Testis (tissue), 2 donors: ENCODE data around the gene CECR2.

Experiments used
- POLR2A ChIP-seq: fragments of 450-650 bp; IDR thresholded peaks from one replicate; pipeline ENCODE4 v1.6.1; 2017; ENCODE audit warnings: antibody characterized with exemption, mild to moderate bottlenecking, moderate library complexity
- TF ChIP-seq, protein P1 (sequence below), 3 experiments: fragments of 450-650 bp in 2 of 3; fragments of 200-600 bp in 1 of 3; sonication (generic) in 1 of 3; IDR thresholded peaks; one replicate each; pipeline ENCODE4 v1.5.1; 2016 to 2019; ENCODE audit warnings: antibody characterized with exemption in 3 of 3, mild to moderate bottlenecking in 2 of 3, moderate library complexity in 1 of 3

DNA sequence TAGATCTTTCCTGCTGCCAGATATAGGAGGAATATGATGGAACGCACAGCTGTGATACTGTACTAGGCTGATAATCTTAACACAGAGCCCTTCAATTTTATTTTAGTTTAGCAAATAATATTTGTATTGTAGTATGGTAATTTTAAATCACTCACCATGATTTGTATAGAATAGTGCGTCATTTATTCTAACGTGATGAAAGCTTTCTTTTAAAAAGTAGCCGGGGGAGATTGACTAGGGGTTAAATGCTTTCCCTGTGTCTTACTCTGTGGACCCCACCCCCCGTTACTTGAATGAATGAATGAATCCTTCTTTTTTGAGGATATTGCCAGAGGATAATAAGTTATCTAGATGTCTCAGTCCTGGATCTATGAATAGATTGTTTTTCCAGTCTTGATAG lies 72.1 kb downstream of the CECR2 start:
- TF ChIP-seq, protein P1, sequence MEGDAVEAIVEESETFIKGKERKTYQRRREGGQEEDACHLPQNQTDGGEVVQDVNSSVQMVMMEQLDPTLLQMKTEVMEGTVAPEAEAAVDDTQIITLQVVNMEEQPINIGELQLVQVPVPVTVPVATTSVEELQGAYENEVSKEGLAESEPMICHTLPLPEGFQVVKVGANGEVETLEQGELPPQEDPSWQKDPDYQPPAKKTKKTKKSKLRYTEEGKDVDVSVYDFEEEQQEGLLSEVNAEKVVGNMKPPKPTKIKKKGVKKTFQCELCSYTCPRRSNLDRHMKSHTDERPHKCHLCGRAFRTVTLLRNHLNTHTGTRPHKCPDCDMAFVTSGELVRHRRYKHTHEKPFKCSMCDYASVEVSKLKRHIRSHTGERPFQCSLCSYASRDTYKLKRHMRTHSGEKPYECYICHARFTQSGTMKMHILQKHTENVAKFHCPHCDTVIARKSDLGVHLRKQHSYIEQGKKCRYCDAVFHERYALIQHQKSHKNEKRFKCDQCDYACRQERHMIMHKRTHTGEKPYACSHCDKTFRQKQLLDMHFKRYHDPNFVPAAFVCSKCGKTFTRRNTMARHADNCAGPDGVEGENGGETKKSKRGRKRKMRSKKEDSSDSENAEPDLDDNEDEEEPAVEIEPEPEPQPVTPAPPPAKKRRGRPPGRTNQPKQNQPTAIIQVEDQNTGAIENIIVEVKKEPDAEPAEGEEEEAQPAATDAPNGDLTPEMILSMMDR (IDR thresholded peaks at IDR 0.05): no peak
- no peak for TF ChIP-seq POLR2A
